GM12878 (cell line): ENCODE data around the gene KHDRBS2. TPM values are rescaled to one million over a fixed set of nuclear protein-coding genes. Genes with fewer than 3 reads are reported as not detected.

Source experiments
- ATAC-seq: fragments of 200-7000 bp; cut with Tn5 transposase; 3 replicates; pipeline ENCODE4 v1.9.1; 2020; ENCODE audit warnings: mild to moderate bottlenecking, moderate library complexity
- BruUV-seq: library from RNA; stranded (reverse); fragments of 400-500 nt; replicated peaks from 2 replicates; lab custom pipeline; 2021; lab: Mats Ljungman, UMichigan
- CTCF ChIA-PET: fragments of 300-600 bp; sonication (Branson Sonifier 250); formaldehyde crosslinking; extraction: SDS; loops from one replicate; lab custom pipeline; 2021; ENCODE audit warnings: inconsistent platforms; lab: Yijun Ruan, JAX
- POLR2A ChIA-PET: fragments of 350-600 bp; formaldehyde crosslinking; extraction: SDS; loops from one replicate; lab custom pipeline; 2021; ENCODE audit warnings: inconsistent platforms; lab: Charles Lee
- RAD21 ChIA-PET: fragments of 300-600 bp; sonication (Branson Sonifier 250); formaldehyde crosslinking; loops from one replicate; lab custom pipeline; 2023; ENCODE audit warnings: antibody characterized with exemption; ENCODE audit not compliant: unreplicated experiment; lab: Charles Lee
- SMC1A ChIA-PET: fragments of 300-600 bp; sonication (Branson Sonifier 250); formaldehyde crosslinking; loops from one replicate; lab custom pipeline; 2023; ENCODE audit not compliant: unreplicated experiment, uncharacterized antibody; lab: Charles Lee
- DNase-seq: peaks from one replicate; pipeline ENCODE4 v3.0.0-alpha.2; 2011; ENCODE audit warnings: low read depth, low spot score
- FAIRE-seq: peaks from 3 replicates; lab custom pipeline; 2011; peaks lifted over from hg19 to GRCh38; lab: Jason Lieb, UNC
- H2AFZ ChIP-seq: 2 replicates; pipeline ENCODE4 v1.6.0; 2011; ENCODE audit warnings: low read depth, low read length, control low read depth; ENCODE audit not compliant: control insufficient read depth
- H3K27ac ChIP-seq: 2 replicates; pipeline ENCODE4 v1.5.1; 2011; ENCODE audit warnings: control low read depth; ENCODE audit not compliant: control insufficient read depth, insufficient read depth
- H3K27me3 ChIP-seq, 2 experiments: replicated peaks in 1 of 2; 2 replicates each; pipeline versions ENCODE4 v1.6.0 to v1.6.1; 2011; ENCODE audit warnings: low read length in 1 of 2; ENCODE audit not compliant: control insufficient read depth in 2 of 2, insufficient read depth in 2 of 2
- H3K36me3 ChIP-seq, 2 experiments: 2 replicates each; pipeline ENCODE4 v1.5.1; 2011; ENCODE audit warnings: low read length in 1 of 2; ENCODE audit not compliant: control insufficient read depth in 2 of 2, insufficient read depth in 2 of 2
- H3K4me1 ChIP-seq: 2 replicates; pipeline ENCODE4 v1.6.1; 2011; ENCODE audit warnings: mild to moderate bottlenecking, low read length, moderate library complexity, mixed read lengths; ENCODE audit not compliant: control insufficient read depth, insufficient read depth
- H3K4me2 ChIP-seq: 2 replicates; pipeline ENCODE4 v1.6.0; 2011; ENCODE audit warnings: control low read depth; ENCODE audit not compliant: control insufficient read depth, insufficient read depth
- H3K4me3 ChIP-seq: fragments of 200-600 bp; sonication (generic); 2 replicates; pipeline ENCODE4 v1.5.1; 2016
- H3K79me2 ChIP-seq: 2 replicates; pipeline ENCODE4 v1.6.0; 2011; ENCODE audit warnings: low read length; ENCODE audit not compliant: control insufficient read depth, insufficient read depth
- H3K9ac ChIP-seq: 2 replicates; pipeline ENCODE4 v1.8.0; 2011; ENCODE audit warnings: low read length, control low read depth, mixed read lengths; ENCODE audit not compliant: control insufficient read depth, insufficient read depth
- H3K9me3 ChIP-seq: replicated peaks from 3 replicates; pipeline ENCODE4 v1.5.1; 2011; ENCODE audit warnings: mild to moderate bottlenecking, low read length; ENCODE audit not compliant: control insufficient read depth, insufficient read depth
- H4K20me1 ChIP-seq: 2 replicates; pipeline ENCODE4 v1.6.0; 2011; ENCODE audit not compliant: control insufficient read depth, insufficient read depth
- ATF2 ChIP-seq: IDR thresholded peaks from 2 replicates; pipeline ENCODE4 v1.6.1; 2012; ENCODE audit warnings: low read length, inconsistent platforms
- BCL11A ChIP-seq: IDR thresholded peaks from 2 replicates; pipeline ENCODE4 v1.6.1; 2011; ENCODE audit warnings: low read depth, low read length
- BRCA1 ChIP-seq: IDR thresholded peaks from 2 replicates; pipeline ENCODE4 v1.6.1; 2011; ENCODE audit warnings: low read depth, low read length, improper control_type of control experiment
- CHD1 ChIP-seq: IDR thresholded peaks from 2 replicates; pipeline ENCODE4 v1.6.1; 2012; ENCODE audit warnings: low read depth, low read length, improper control_type of control experiment
- NFYB ChIP-seq: IDR thresholded peaks from 2 replicates; pipeline ENCODE4 v1.6.1; 2011; ENCODE audit warnings: low read depth, mild to moderate bottlenecking, low read length, improper control_type of control experiment, moderate library complexity; ENCODE audit not compliant: insufficient read depth
- SMARCA5 ChIP-seq: fragments of 450-650 bp; IDR thresholded peaks from 2 replicates; pipeline ENCODE4 v1.6.1; 2017; ENCODE audit warnings: mild to moderate bottlenecking
- STAT3 ChIP-seq: IDR thresholded peaks from 2 replicates; pipeline ENCODE4 v1.6.1; 2011; ENCODE audit warnings: low read depth, low read length, improper control_type of control experiment
- WGBS: methylation state at CpG from one replicate; pipeline ENCODE4 v1.1.6; 2016; ENCODE audit warnings: low lambda C conversion rate; ENCODE audit not compliant: insufficient replicate concordance, insufficient coverage; ENCODE audit errors: missing lambda C conversion rate; 5-methylcytosine and 5-hydroxymethylcytosine counted together
- in situ Hi-C: fragments of 300-500 bp; cut with MboI; formaldehyde crosslinking; loops from 9 replicates; pipeline ENCODE4 v1.14.3; 2018; ENCODE audit warnings: mixed read lengths
- intact Hi-C: fragments of 100-400 bp; cut with micrococcal nuclease; formaldehyde crosslinking; loops from one replicate; pipeline ENCODE4 v1.14.2; 2022; ENCODE audit not compliant: unreplicated experiment
- polyA plus RNA-seq, 11 experiments: library from polyadenylated mRNA; depleted of rRNA in 4 of 11; unstranded in 6 of 11; stranded (reverse) in 5 of 11; fragments of >200 nt; fragmentation: Nextera tagmentation in 4 of 11; fragmentation: Illumina TruSeq in 1 of 11; extraction: Ambion mirVana in 4 of 11; extraction: Trizol in 1 of 11; gene quantifications; 1 replicate in 1 of 11; 2 replicates in 10 of 11; pipeline versions ENCODE4 v1.2.1 to v1.2.3, GENCODE V29; 2011 to 2016; ENCODE audit warnings: inconsistent platforms in 2 of 11, missing spikeins in 2 of 11, low read depth in 1 of 11
- total RNA-seq, 4 experiments: library from RNA; depleted of rRNA in 3 of 4; stranded (reverse); fragments of >200 nt in 3 of 4; fragmentation: Illumina TruSeq in 1 of 4; extraction: Trizol in 1 of 4; gene quantifications; 2 replicates each; pipeline versions ENCODE4 v1.2.1 to v1.2.3, GENCODE V29; 2013 to 2021

Gene KHDRBS2
- total and polyA plus RNA-seq, 10 of the 15 experiments (the other 5 are each of a cell fraction or from before 2014, with no cell fraction given) = 0.11 to 0.56 TPM; not detected in 8

DNA sequence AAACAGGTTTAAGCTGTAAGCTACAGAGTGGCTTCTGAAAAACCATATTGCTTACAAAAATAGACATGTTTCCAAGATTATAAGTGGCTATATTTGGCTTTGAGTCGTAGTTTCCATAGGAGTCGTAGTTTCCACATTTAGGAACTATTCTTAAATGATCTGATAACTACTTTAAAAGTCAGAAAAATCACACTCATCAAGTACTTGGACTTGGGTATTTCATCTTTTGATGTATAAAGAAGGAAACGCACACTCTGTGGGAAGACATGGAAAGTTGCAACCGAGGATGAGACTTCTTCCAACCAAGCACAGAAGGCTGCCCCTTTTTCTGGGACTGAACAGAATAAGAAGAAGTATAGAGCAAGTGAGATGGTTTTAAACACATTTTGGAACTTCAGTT is 118.3 kb downstream of the KHDRBS2 start (continued):
- no peak for TF ChIP-seq ATF2

GRCh38 chr6:62162858-62163257 is 123.2 kb downstream of the KHDRBS2 start:
- in situ Hi-C loops (no loop called here), intact Hi-C loops (no loop called here)
- no peak overlapping the region for H3K9ac ChIP-seq
- no peaks in the 10 kb centered on the region for H4K20me1 ChIP-seq
- H3K27me3 ChIP-seq = no peaks in the 10 kb centered on the region
- CTCF ChIA-PET = no interaction called here
- POLR2A ChIA-PET = no interaction called here
- RAD21 ChIA-PET = no interaction called here
- H2AFZ ChIP-seq = no peak overlapping the region
- BruUV-seq = no TSS peak
- no peak overlapping the region for H3K4me3 ChIP-seq
- H3K27ac ChIP-seq = no peak overlapping the region
- no peaks in the 10 kb centered on the region for H3K4me1 ChIP-seq
- no peak for TF ChIP-seq NFYB
- TF ChIP-seq SMARCA5 = no peak
- TF ChIP-seq BCL11A = no peak
- TF ChIP-seq CHD1 = no peak
- TF ChIP-seq BRCA1 = no peak
- TF ChIP-seq STAT3 = no peak
- no peaks in the 10 kb centered on the region for H3K79me2 ChIP-seq
- H3K9me3 ChIP-seq = no peaks in the 10 kb centered on the region
- H3K36me3 ChIP-seq = no peaks in the 10 kb centered on the region
- 18% methylated on average over 4 of the region's 4 CpGs for WGBS
- DNase-seq (no peak), ATAC-seq (no peak), FAIRE-seq (no peak)
- SMC1A ChIA-PET = no interaction called here
- no peak overlapping the region for H3K4me2 ChIP-seq
